HFF-Myc (cell line): Measurements from ENCODE around the gene TMEM221.

Experiments
- DNase-seq: peaks from one replicate; pipeline ENCODE4 v3.0.0-alpha.2; 2011; ENCODE audit warnings: low read depth; ENCODE audit errors: extremely low read depth
- H3K4me3 ChIP-seq: replicated peaks from 2 replicates; pipeline ENCODE4 v1.5.1; 2011; ENCODE audit warnings: low read depth, mild to moderate bottlenecking, control low read depth, low read length
- TF ChIP-seq, protein P1 (sequence below): IDR thresholded peaks from 2 replicates; pipeline ENCODE4 v1.5.1; 2012; ENCODE audit warnings: mild to moderate bottlenecking, low read depth, low read length, control low read depth; ENCODE audit errors: missing control alignments

TMEM221 gene

DNA sequence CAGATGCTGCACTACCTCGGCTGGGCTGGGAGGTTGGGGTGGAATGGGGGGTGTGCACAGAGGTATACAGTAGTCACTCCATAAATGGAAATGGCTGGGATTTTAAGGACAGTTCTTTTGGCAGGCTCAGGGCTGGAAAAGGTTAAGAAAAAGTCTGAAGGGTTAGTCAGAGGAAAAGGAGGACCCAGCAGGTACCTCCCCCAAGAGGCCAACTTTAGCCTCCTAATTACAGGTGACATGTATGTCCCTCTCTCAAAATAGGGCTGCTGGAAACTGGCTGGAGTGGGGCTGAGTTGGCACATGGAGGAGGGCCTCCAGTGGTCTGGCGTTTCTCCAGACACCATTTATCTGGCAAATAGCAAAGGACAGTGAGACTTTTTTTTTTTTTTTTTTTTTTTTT lies 55.5 kb downstream of the TMEM221 start:
- no peak overlapping the region for H3K4me3 ChIP-seq
- TF ChIP-seq, protein P1, sequence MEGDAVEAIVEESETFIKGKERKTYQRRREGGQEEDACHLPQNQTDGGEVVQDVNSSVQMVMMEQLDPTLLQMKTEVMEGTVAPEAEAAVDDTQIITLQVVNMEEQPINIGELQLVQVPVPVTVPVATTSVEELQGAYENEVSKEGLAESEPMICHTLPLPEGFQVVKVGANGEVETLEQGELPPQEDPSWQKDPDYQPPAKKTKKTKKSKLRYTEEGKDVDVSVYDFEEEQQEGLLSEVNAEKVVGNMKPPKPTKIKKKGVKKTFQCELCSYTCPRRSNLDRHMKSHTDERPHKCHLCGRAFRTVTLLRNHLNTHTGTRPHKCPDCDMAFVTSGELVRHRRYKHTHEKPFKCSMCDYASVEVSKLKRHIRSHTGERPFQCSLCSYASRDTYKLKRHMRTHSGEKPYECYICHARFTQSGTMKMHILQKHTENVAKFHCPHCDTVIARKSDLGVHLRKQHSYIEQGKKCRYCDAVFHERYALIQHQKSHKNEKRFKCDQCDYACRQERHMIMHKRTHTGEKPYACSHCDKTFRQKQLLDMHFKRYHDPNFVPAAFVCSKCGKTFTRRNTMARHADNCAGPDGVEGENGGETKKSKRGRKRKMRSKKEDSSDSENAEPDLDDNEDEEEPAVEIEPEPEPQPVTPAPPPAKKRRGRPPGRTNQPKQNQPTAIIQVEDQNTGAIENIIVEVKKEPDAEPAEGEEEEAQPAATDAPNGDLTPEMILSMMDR = no peak
- DNase-seq = no peak

DNA sequence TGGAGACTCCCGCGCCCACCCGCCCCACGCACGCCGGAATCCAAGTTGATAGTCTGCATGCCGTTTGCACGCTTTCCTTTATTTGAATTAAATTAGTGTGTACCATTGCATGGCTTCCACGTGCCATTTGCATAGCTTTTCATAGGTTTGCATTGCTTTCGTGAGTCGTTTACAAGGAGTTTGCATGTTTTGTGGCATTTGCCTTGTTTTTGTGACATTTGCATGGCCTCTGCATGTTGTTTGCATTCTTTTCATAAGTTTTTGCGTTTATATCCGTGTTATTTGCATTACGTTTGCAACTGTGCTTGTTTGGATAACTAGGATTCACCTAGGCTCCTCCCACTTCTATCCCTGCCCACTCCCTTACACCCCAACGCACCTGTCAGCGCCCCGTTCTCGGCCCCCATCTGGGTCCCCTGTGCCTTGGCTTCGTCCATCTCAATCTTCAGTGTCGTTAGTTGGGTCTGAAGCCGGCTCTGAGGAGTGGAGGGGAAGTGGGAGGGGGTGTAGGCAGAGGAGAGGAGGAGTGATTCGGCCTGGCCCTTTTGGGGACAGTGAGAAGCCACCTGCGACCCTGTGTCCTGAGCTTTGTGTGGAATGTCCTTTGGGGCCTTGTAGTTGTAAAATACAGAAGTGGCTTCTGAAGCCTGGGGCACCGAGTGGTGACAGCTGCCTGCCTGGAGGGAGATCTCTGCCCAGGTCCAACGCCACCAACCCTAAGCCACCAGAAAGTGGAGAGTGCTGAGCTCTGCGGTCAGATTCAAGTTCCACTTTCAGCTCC lies 56.9 kb downstream of the TMEM221 start:
- TF ChIP-seq, protein P1 = no peak
- H3K4me3 ChIP-seq = peak overlapping the region; percentile 37
- DNase-seq = no peak

DNA sequence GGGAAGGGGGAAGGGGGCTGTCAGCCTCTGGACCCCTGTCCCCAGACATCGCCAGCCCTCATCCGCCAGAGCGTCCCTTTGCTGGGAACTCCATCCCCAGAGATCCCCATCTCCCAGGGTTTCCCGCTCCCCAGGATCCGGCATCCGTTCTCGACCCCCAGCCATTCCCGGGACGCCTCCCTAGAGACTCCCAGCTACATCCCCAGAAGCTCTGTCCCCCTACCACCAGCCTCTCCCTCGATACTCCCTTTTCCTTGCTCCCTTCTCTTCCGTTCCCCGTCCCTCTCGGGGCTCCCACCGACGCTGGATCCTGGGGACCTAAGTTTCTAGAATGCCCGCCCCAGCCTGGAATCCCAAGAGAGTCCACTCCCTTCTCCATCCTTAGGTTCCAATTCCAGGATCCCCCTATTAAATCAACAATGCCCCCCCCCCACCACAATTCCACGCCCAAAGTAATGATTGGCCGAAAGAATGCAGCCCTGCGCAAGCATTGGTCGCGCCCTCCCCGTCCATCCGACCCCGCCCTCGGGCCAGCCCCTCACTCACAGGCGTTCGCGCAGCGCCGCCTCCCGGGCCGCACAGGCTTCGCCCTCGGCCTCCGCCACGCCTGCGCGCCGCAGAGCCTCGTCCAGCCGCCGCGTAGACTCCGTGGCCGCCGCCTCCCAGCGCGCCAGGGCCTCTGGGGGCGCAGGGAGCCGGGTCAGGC lies 57.6 kb downstream of the TMEM221 start:
- H3K4me3 ChIP-seq = peak overlapping the region; percentile 48
- TF ChIP-seq, protein P1 = peak; percentile 59
- DNase-seq = peak; percentile 62

DNA sequence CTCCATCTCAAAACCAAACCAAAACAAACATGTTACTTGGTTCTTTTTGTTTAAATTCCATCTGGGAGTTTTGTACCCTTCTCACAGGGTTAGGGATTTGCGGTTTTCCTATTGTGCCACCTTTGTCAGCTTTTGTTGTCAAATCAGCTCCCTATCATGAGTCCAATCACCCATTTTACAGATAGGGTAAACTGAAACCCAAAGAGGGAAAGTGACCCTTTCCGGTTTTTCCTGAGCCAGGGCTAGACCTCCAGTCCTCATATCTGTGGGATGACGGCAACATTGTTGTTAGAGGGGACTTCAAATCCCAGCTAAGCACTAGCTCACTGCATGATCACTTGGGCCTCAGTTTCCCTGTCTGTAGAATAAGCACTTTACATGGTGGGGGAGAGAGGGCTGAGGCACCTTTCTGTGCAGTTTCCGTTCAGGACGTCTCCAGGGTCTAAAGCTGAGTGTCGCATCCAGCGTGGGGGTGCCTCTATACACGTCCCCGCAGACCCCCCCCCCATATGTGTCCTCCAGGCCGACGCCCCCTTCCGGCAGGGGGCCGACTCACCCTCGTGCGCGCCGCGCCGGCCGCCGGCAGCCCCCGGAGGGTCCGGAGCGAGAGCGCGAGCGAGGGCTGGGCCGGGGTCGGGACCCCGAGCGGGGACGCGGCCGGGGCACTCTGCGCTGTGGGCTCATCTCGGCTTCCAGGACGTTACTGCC lies 58.4 kb downstream of the TMEM221 start:
- peak overlapping the region; percentile 48 for H3K4me3 ChIP-seq
- no peak for DNase-seq

DNA sequence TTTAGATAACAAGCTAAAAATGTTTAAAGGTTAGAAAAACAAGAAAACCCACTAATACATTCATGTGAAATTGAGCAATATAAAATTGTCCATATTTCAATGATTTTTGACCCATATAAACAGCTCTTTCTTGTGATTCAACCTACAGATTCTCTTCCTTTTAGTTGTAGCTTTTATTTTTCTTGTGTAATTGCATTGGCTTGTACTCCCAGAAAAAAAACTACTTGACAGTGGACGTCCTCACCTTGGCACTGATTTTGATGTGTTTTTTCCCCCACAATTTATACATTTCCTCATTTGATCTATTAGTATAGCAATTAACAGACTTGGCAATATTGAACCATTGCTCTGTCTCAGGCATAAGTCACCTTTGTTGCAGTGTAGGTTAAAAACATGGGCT lies 59.2 kb downstream of the TMEM221 start:
- DNase-seq = no peak
- no peak overlapping the region for H3K4me3 ChIP-seq
- TF ChIP-seq, protein P1 = no peak

More for the DNA sequence above, 58.4 kb downstream of the TMEM221 start:
- TF ChIP-seq, protein P1 = no peak

DNA sequence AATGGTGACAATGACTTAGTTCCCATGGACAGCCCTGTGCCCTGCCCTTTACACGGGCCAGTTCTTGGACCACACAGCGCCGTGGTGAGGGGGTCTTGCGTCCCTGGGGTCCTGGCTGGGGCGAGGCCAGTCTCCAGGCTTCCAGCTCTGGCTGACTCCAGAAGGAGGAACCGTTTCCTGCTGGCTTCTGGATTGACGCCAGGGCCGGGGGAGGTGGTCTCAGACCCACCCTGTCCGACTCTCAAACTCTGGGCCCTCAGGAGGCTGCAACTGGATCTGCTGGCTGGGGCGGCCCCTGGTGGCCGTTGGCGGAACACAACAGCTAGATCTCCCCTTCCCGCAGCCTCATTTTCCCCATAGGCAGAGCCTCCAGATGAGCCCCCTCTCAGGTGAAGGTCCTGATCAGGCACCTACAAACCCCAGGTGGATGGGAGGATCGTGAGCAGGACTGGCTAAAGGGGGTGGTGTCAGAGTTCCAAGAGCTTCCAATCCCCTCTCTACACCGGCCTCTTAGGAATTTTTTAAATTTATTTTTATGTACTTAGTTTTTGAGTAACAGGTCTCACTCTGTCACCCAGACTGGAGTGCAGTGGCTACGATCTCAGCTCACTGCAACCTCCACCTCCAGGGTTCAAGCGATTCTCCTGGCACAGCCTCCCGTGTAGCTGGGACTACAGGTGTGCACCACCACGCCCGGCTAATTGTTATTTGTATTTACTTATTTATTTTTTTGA lies 62.4 kb downstream of the TMEM221 start:
- no peak for DNase-seq
- no peak overlapping the region for H3K4me3 ChIP-seq
- TF ChIP-seq, protein P1 = peak; percentile 96
